ENCODE results near the gene CDK7. TPM values are rescaled to one million over a fixed set of nuclear protein-coding genes. Genes with fewer than 3 reads are reported as not detected.
A peak's percentile ranks its signal among the peaks of the same experiment; 100 is the strongest.

CDK7 gene
- total RNA-seq (2014; rRNA removed; shearing (Covaris generic); ENCODE audit: low replicate concordance): 42.1 and 47.1 TPM in 2 replicates

DNA sequence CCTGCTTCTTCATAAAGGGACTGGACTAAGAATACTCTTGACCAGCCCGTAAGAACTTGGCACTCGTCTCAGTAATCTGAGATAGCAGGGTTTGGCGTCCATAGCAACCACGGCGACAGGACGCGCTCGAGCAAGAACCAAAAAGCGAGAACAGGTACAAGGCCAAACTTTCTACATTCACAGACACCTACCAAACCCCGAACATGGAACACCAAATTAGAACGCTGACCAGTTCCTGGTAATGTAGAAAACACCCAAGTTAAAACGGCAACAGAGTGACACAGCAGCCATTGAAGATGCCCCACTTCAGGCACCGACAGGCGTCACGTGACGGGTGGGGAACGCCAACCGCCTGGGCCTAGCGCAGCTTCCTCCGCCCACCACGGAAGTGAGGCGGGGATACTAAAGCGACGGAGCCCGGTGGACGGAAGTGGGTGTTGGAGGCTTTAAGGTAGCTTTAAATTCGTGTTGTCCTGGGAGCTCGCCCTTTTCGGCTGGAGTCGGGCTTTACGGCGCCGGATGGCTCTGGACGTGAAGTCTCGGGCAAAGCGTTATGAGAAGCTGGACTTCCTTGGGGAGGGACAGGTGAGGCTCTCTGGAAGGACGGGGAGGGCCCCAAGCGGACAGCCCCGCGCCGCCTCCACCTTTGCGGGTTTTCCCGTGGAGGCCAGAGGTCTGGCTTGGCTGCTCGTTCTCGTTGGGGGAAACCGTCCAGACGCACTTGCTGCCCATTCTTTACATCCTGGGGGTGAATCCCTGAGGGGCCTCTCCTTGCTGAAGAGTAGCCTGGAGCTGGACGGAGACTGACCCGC is at the start of gene CDK7:
Gene CDK7, plus strand, starts transcription at position 430 of the 812 bp plus-strand sequence. Its CDS starts 90 bp downstream, at position 520.
- Histone ChIP-seq H3K4me1 (ENCODE audit: low read length) (peaks cover 17% of the 10 kb centered on the region), H3K79me2 (ENCODE audit: low read length) (peaks cover 43% of the 10 kb centered on the region), H3K36me3 (ENCODE audit: insufficient read depth, low read length) (peaks cover 15% of the 10 kb centered on the region), H3K9ac (ENCODE audit: low read length) (peak within 1 kb of the TSS; percentile 80), H3K4me3 (ENCODE audit: low read length) (peak within 1 kb of the TSS; percentile 72), H3K27me3 (ENCODE audit: low read length) (no peaks in the 10 kb centered on the region), H2AFZ (ENCODE audit: low read length) (peak within 1 kb of the TSS; percentile 84), H3K9me2 (replicated peaks; ENCODE audit: insufficient read depth, low read length) (no peaks in the 10 kb centered on the region), H3K4me2 (ENCODE audit: low read depth, low read length, poor library complexity, severe bottlenecking) (peak within 1 kb of the TSS; percentile 71), H3K27ac (ENCODE audit: low read length) (no peak within 1 kb of the TSS), H3K9me3 (ENCODE audit: low read length) (no peaks in the 10 kb centered on the region), H4K20me1 (ENCODE audit: insufficient read depth, low read depth, low read length) (no peaks in the 10 kb centered on the region)
- DNase-seq: peak; percentile 97

DNA sequence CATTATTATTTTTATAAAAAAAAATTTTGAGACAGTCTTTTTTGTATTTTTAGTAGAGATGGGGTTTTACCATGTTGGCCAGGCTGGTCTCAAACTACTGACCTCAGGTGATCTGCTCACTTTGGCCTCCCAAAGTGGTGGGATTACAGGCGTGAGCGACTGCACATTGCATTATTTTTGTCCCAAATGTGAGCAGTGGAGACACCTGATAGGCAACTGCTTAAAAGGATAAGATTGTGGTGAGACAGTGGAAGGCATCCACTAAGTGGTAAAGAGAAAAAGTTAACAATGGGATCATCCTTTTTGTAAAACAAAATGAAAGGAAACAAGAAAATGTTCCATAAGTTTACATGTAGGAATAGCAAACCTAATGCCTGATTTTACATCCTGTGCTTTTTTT is 47.3 kb upstream of the CDK7 start:
- H3K4me3 ChIP-seq (ENCODE audit: low read length): no peak overlapping the region
- peaks cover 18% of the 10 kb centered on the region for H3K79me2 ChIP-seq (ENCODE audit: low read length)
- H2AFZ ChIP-seq (ENCODE audit: low read length): no peak overlapping the region
- H3K9ac ChIP-seq (ENCODE audit: low read length): no peak overlapping the region
- no peaks in the 10 kb centered on the region for H3K9me3 ChIP-seq (ENCODE audit: low read length)
- H4K20me1 ChIP-seq (ENCODE audit: insufficient read depth, low read depth, low read length): no peaks in the 10 kb centered on the region
- DNase-seq: no peak
- H3K36me3 ChIP-seq (ENCODE audit: insufficient read depth, low read length): peaks cover 6% of the 10 kb centered on the region; the same call in 1 of the 2 replicates
- no peaks in the 10 kb centered on the region for H3K27me3 ChIP-seq (ENCODE audit: low read length)
- no peak overlapping the region for H3K4me2 ChIP-seq (ENCODE audit: low read depth, low read length, poor library complexity, severe bottlenecking)
- no peak overlapping the region for H3K27ac ChIP-seq (ENCODE audit: low read length)
- no peaks in the 10 kb centered on the region for H3K9me2 ChIP-seq (replicated peaks; ENCODE audit: insufficient read depth, low read length)
- peaks cover 16% of the 10 kb centered on the region for H3K4me1 ChIP-seq (ENCODE audit: low read length)

DNA sequence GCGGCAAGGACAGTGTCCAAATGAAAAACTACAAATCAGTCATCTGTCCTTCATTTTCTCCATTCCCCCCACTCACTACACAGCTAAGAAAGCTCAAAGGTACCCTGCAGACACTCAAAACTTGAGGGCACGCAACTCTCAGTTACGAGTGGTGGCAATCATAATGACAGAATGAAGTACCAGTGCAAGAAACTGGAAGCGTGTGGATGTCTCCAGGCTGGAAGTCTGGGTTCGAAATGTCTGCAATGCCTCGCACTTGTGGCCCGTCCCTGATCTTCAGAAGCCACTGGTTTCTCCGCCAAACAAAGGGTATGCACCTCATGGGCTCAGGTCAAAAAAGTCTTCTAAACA is 45.9 kb upstream of the CDK7 start:
- H2AFZ ChIP-seq (ENCODE audit: low read length): peak overlapping the region; percentile 66; the same call in 1 of the 2 replicates
- peaks cover 16% of the 10 kb centered on the region for H3K4me1 ChIP-seq (ENCODE audit: low read length)
- no peaks in the 10 kb centered on the region for H3K27me3 ChIP-seq (ENCODE audit: low read length)
- H3K9me3 ChIP-seq (ENCODE audit: low read length): no peaks in the 10 kb centered on the region
- peak overlapping the region; percentile 84 for H3K4me2 ChIP-seq (ENCODE audit: low read depth, low read length, poor library complexity, severe bottlenecking)
- H3K4me3 ChIP-seq (ENCODE audit: low read length): peak overlapping the region; percentile 74
- peaks cover 13% of the 10 kb centered on the region for H3K36me3 ChIP-seq (ENCODE audit: insufficient read depth, low read length)
- H4K20me1 ChIP-seq (ENCODE audit: insufficient read depth, low read depth, low read length): no peaks in the 10 kb centered on the region
- no peak overlapping the region for H3K27ac ChIP-seq (ENCODE audit: low read length)
- H3K9me2 ChIP-seq (replicated peaks; ENCODE audit: insufficient read depth, low read length): no peaks in the 10 kb centered on the region
- peaks cover 19% of the 10 kb centered on the region for H3K79me2 ChIP-seq (ENCODE audit: low read length)
- no peak for DNase-seq
- H3K9ac ChIP-seq (ENCODE audit: low read length): peak overlapping the region; percentile 80

DNA sequence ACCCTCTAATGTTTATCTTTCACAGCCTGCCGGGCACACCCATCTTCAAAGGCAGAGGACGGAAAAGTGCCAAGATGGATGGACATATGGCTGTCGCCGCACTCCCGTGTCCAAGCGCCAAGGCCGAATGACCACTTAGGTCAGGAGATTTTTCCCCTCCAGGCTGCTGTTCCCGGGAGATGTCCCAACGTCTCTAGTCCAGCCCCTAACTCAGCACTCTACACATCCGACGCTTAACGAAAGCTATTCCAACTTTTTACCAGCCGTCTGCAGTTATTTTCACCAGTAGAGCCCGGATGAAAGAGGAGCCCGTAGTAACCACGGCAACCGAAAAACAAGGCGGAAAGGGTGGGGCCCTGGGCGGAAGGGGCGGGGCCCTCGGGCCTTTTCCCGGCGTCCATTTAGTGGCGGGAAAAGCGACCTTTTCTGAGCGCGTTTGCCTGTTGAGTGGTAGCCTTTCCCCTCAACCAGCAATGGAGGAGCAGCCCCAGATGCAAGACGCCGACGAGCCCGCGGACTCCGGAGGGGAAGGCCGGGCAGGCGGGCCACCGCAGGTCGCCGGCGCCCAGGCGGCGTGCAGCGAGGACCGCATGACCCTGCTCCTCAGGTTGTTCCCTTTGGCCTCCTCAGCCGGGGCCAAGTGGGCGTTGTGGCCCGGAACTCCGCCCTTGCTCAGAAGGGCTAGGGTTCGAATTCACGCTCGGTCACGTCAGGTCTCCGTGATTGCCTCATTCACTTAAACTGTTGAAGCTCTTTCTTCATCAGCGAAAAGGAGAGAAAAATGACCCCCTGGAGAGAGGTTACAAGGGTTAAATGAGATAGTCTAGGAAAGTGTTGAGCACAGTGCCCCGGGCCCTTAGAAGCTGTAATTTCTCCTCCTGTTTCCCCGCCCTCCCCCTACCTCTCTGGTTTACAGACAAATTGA is 45.3 kb upstream of the CDK7 start, which contains the start of gene CENPH:
Gene CENPH, plus strand, starts transcription at position 422 of the 925 bp plus-strand sequence. Its CDS starts 52 bp downstream, at position 474.
- peaks cover 17% of the 10 kb centered on the region for H3K36me3 ChIP-seq (ENCODE audit: insufficient read depth, low read length)
- no peaks in the 10 kb centered on the region for H3K9me2 ChIP-seq (replicated peaks; ENCODE audit: insufficient read depth, low read length)
- H2AFZ ChIP-seq (ENCODE audit: low read length): peak within 1 kb of the TSS; percentile 66; the same call in 1 of the 2 replicates
- peaks cover 16% of the 10 kb centered on the region for H3K4me1 ChIP-seq (ENCODE audit: low read length)
- peak; percentile 97 for DNase-seq
- peaks cover 19% of the 10 kb centered on the region for H3K79me2 ChIP-seq (ENCODE audit: low read length)
- peak within 1 kb of the TSS; percentile 74 for H3K27ac ChIP-seq (ENCODE audit: low read length)
- H3K4me2 ChIP-seq (ENCODE audit: low read depth, low read length, poor library complexity, severe bottlenecking): peak within 1 kb of the TSS; percentile 84
- H3K9me3 ChIP-seq (ENCODE audit: low read length): no peaks in the 10 kb centered on the region
- peak within 1 kb of the TSS; percentile 80 for H3K9ac ChIP-seq (ENCODE audit: low read length)
- peak within 1 kb of the TSS; percentile 74 for H3K4me3 ChIP-seq (ENCODE audit: low read length)
- no peaks in the 10 kb centered on the region for H3K27me3 ChIP-seq (ENCODE audit: low read length)
- no peaks in the 10 kb centered on the region for H4K20me1 ChIP-seq (ENCODE audit: insufficient read depth, low read depth, low read length)

DNA sequence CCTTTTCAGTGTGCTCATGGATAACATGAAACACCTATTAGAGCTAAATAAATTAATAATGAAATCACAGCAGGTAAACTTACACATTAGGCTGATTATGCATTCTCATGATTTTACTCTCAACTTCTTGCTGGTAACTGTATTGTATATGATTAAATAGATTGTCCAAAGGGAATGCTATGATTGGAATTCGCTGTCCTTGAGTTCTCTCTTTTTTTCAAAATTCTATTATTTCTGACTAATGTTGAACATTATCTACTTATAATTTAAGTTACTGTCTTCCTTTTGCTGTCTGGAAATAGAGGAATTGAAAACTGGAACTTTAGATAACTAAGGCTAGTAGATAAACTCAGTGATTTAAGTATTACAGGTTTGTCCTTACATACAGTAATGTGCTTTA is 32.2 kb upstream of the CDK7 start:
- no peaks in the 10 kb centered on the region for H3K4me1 ChIP-seq (ENCODE audit: low read length)
- H3K27ac ChIP-seq (ENCODE audit: low read length): no peak overlapping the region
- H3K27me3 ChIP-seq (ENCODE audit: low read length): no peaks in the 10 kb centered on the region
- H3K4me2 ChIP-seq (ENCODE audit: low read depth, low read length, poor library complexity, severe bottlenecking): no peak overlapping the region
- H2AFZ ChIP-seq (ENCODE audit: low read length): no peak overlapping the region
- H3K79me2 ChIP-seq (ENCODE audit: low read length): no peaks in the 10 kb centered on the region
- DNase-seq: no peak
- no peaks in the 10 kb centered on the region for H3K9me2 ChIP-seq (replicated peaks; ENCODE audit: insufficient read depth, low read length)
- no peaks in the 10 kb centered on the region for H4K20me1 ChIP-seq (ENCODE audit: insufficient read depth, low read depth, low read length)
- no peak overlapping the region for H3K9ac ChIP-seq (ENCODE audit: low read length)
- no peaks in the 10 kb centered on the region for H3K9me3 ChIP-seq (ENCODE audit: low read length)
- H3K4me3 ChIP-seq (ENCODE audit: low read length): no peak overlapping the region
- H3K36me3 ChIP-seq (ENCODE audit: insufficient read depth, low read length): peaks cover 15% of the 10 kb centered on the region

DNA sequence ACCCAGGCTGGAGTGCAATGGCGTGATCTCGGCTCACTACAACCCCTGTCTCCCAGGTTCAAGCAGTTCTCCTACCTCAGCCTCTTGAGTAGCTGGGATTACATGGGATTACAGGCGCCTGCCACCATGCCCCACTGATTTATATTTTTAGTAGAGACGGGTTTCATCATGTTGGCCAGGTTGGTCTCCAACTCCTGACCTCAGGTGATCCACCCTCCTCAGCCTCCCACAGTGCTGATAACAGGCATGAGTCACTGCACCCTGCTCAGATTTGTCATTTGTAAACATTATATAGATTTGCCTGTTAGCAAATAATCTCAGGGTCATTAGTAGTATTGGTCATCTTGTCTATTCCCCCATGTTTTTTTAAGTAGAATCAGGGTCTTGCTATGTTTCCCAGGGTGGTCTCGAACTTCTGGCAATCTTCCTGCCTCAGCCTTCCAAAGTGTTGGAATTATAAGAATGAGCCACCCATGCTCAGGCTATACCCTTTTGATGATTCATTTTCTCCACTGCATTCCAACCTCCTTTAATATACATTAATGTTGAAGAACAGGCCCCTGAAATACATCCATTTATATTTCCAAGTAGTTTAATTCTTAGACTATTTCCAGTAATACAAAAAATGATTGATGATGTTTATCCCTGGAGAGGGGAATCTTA is 28.0 kb upstream of the CDK7 start:
- H3K4me3 ChIP-seq (ENCODE audit: low read length): no peak overlapping the region
- no peak overlapping the region for H2AFZ ChIP-seq (ENCODE audit: low read length)
- no peaks in the 10 kb centered on the region for H3K4me1 ChIP-seq (ENCODE audit: low read length)
- H3K9ac ChIP-seq (ENCODE audit: low read length): no peak overlapping the region
- H3K79me2 ChIP-seq (ENCODE audit: low read length): no peaks in the 10 kb centered on the region
- peaks cover 7% of the 10 kb centered on the region for H3K36me3 ChIP-seq (ENCODE audit: insufficient read depth, low read length)
- H3K27me3 ChIP-seq (ENCODE audit: low read length): no peaks in the 10 kb centered on the region
- H3K9me3 ChIP-seq (ENCODE audit: low read length): no peaks in the 10 kb centered on the region
- no peaks in the 10 kb centered on the region for H4K20me1 ChIP-seq (ENCODE audit: insufficient read depth, low read depth, low read length)
- H3K9me2 ChIP-seq (replicated peaks; ENCODE audit: insufficient read depth, low read length): no peaks in the 10 kb centered on the region
- DNase-seq: no peak
- no peak overlapping the region for H3K4me2 ChIP-seq (ENCODE audit: low read depth, low read length, poor library complexity, severe bottlenecking)
- H3K27ac ChIP-seq (ENCODE audit: low read length): no peak overlapping the region

DNA sequence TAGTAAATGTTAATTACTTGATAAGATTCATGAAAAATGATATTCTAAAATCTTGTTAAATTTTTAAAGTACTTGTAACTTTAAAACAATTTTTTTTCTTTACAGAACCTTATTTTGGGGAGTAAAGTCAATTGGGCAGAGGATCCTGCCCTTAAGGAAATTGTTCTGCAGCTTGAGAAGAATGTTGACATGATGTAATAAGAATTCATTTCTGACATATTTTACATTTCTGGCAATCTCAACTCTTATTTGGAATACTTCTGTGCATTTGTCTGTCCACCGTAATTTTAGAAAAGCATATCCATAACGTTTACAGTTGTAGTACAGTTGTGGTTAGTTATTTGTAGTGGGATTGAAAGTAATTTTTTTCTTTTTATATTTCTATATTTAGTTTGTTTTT is 25.1 kb upstream of the CDK7 start:
- no peak for DNase-seq
- Histone ChIP-seq H3K27ac (ENCODE audit: low read length) (no peak overlapping the region), H3K36me3 (ENCODE audit: insufficient read depth, low read length) (no peaks in the 10 kb centered on the region), H3K9me2 (replicated peaks; ENCODE audit: insufficient read depth, low read length) (no peaks in the 10 kb centered on the region), H3K9me3 (ENCODE audit: low read length) (no peaks in the 10 kb centered on the region), H3K4me2 (ENCODE audit: low read depth, low read length, poor library complexity, severe bottlenecking) (no peak overlapping the region), H3K4me1 (ENCODE audit: low read length) (no peaks in the 10 kb centered on the region), H4K20me1 (ENCODE audit: insufficient read depth, low read depth, low read length) (no peaks in the 10 kb centered on the region), H3K79me2 (ENCODE audit: low read length) (no peaks in the 10 kb centered on the region), H2AFZ (ENCODE audit: low read length) (no peak overlapping the region), H3K9ac (ENCODE audit: low read length) (no peak overlapping the region), H3K27me3 (ENCODE audit: low read length) (no peaks in the 10 kb centered on the region), H3K4me3 (ENCODE audit: low read length) (no peak overlapping the region)
